GM18868 (cell line): ENCODE results near the gene ZFPL1.
A peak's percentile ranks its signal among the peaks of the same experiment; 100 is the strongest.
"Not testable (repeated sequence)": the region's sequence is repeated elsewhere in the genome, so short reads cannot be mapped to it uniquely, and the experiment has no call there.

ENCODE experiments used
- ATAC-seq: cut with Tn5 transposase; IDR thresholded peaks from one replicate; pipeline ENCODE4 v1.9.1; 2021; ENCODE audit warnings: mild to moderate bottlenecking, moderate library complexity; ENCODE audit not compliant: unreplicated experiment

ZFPL1 gene

GRCh38 chr11:65113839-65114238 lies 29.8 kb downstream of the ZFPL1 start:
- no peak for ATAC-seq

GRCh38 chr11:65114538-65115171 lies 30.6 kb downstream of the ZFPL1 start:
- ATAC-seq: no peak

- ATAC-seq: no peak
Measured at GRCh38 chr11:65115361-65116082, 31.5 kb downstream of the ZFPL1 start.

GRCh38 chr11:65116370-65117205 lies 32.6 kb downstream of the ZFPL1 start:
- no peak for ATAC-seq

GRCh38 chr11:65117206-65118096 lies 33.4 kb downstream of the ZFPL1 start, which contains the start of gene ZNHIT2:
Gene ZNHIT2 (minus strand): TSS chr11:65117701. CDS start chr11:65117653, 48 bp downstream.
- ATAC-seq: peak; percentile 56

- ATAC-seq: no peak
Measured at GRCh38 chr11:65118097-65118837, 34.2 kb downstream of the ZFPL1 start.

- ATAC-seq: not testable (repeated sequence)
Measured at GRCh38 chr11:65118891-65119669, 35.1 kb downstream of the ZFPL1 start.

- ATAC-seq: no peak
Measured at GRCh38 chr11:65119670-65119995, 35.6 kb downstream of the ZFPL1 start.

- no peak for ATAC-seq
Measured at GRCh38 chr11:65120831-65121230, 36.8 kb downstream of the ZFPL1 start.

GRCh38 chr11:65121447-65121864 lies 37.4 kb downstream of the ZFPL1 start:
- ATAC-seq: no peak

GRCh38 chr11:65121865-65122696 lies 38.1 kb downstream of the ZFPL1 start, which contains the start of the genes FAU and MRPL49:
Gene FAU (minus strand): TSS chr11:65122134. CDS start chr11:65121813, 321 bp downstream.
Gene MRPL49 (plus strand): TSS chr11:65122321. CDS start chr11:65122347, 26 bp downstream.
- peak; percentile 71 for ATAC-seq

- ATAC-seq: no peak
Measured at GRCh38 chr11:65124480-65125196, 40.6 kb downstream of the ZFPL1 start.

GRCh38 chr11:65125197-65126056 lies 41.4 kb downstream of the ZFPL1 start:
- no peak for ATAC-seq

- ATAC-seq: no peak
Measured at GRCh38 chr11:65126624-65127274, 42.7 kb downstream of the ZFPL1 start.

GRCh38 chr11:65127473-65128181 lies 43.6 kb downstream of the ZFPL1 start:
- ATAC-seq: no peak
